Measurements from ENCODE around the gene DCAF5.
"Not testable (repeated sequence)": the region's sequence is repeated elsewhere in the genome, so short reads cannot be mapped to it uniquely, and the experiment has no call there.

DCAF5 gene

GRCh38 chr14:69152902-69153151 lies at the start of gene DCAF5:
TSS of gene DCAF5 (minus strand) at chr14:69153119. CDS start at chr14:69152978, 141 bp downstream.
- in situ Hi-C loops (cut with MboI; ENCODE audit: low pct_unique_long_range_greater_than_20kb, low sequenced_read_pairs, unreplicated experiment) = no loop called here
- TF ChIP-seq, protein P1, sequence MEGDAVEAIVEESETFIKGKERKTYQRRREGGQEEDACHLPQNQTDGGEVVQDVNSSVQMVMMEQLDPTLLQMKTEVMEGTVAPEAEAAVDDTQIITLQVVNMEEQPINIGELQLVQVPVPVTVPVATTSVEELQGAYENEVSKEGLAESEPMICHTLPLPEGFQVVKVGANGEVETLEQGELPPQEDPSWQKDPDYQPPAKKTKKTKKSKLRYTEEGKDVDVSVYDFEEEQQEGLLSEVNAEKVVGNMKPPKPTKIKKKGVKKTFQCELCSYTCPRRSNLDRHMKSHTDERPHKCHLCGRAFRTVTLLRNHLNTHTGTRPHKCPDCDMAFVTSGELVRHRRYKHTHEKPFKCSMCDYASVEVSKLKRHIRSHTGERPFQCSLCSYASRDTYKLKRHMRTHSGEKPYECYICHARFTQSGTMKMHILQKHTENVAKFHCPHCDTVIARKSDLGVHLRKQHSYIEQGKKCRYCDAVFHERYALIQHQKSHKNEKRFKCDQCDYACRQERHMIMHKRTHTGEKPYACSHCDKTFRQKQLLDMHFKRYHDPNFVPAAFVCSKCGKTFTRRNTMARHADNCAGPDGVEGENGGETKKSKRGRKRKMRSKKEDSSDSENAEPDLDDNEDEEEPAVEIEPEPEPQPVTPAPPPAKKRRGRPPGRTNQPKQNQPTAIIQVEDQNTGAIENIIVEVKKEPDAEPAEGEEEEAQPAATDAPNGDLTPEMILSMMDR (IDR thresholded peaks at IDR 0.05; ENCODE audit: extremely low read depth, insufficient read depth, missing control alignments) = no peak
- no peak for DNase-seq (ENCODE audit: low spot score)

DNA sequence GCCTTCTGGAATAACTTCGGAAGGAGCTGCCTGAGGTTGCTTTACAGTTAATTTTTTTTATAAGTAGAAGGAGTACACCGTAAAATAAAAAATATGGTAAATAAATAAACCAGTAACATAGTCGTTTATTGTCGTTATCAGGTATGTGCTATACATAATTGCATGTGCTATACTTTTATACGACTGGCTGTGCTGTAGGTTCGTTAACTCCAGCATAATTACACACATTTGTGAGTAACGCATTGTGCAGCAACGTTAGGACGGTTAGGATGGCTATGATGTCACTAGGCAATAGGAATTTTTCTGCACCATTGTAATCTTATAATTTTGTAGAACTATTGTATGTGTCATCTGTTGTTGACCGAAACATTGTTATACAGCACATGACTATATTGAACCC lies 46.9 kb upstream of the DCAF5 start:
- no peak for DNase-seq (ENCODE audit: low spot score)
- TF ChIP-seq, protein P1 (IDR thresholded peaks at IDR 0.05; ENCODE audit: extremely low read depth, insufficient read depth, missing control alignments) = no peak
- in situ Hi-C loops (cut with MboI; ENCODE audit: low pct_unique_long_range_greater_than_20kb, low sequenced_read_pairs, unreplicated experiment) = no loop called here

GRCh38 chr14:69193721-69194120 lies 40.8 kb upstream of the DCAF5 start:
- in situ Hi-C loops (cut with MboI; ENCODE audit: low pct_unique_long_range_greater_than_20kb, low sequenced_read_pairs, unreplicated experiment) = no loop called here
- DNase-seq (ENCODE audit: low spot score) = no peak
- TF ChIP-seq, protein P1 (IDR thresholded peaks at IDR 0.05; ENCODE audit: extremely low read depth, insufficient read depth, missing control alignments) = no peak

- peak; percentile 89 for DNase-seq (ENCODE audit: low spot score)
- in situ Hi-C loops (cut with MboI; ENCODE audit: low pct_unique_long_range_greater_than_20kb, low sequenced_read_pairs, unreplicated experiment) = no loop called here
These were observed 38.6 kb upstream of the DCAF5 start, which contains the start of gene EXD2 for GRCh38 chr14:69191340-69192111. TSS of gene EXD2 (plus strand) at chr14:69191498. CDS start at chr14:69209471, 17,973 bp downstream.

GRCh38 chr14:69190191-69190590 lies 37.3 kb upstream of the DCAF5 start:
- TF ChIP-seq, protein P1 (IDR thresholded peaks at IDR 0.05; ENCODE audit: extremely low read depth, insufficient read depth, missing control alignments) = no peak
- in situ Hi-C loops (cut with MboI; ENCODE audit: low pct_unique_long_range_greater_than_20kb, low sequenced_read_pairs, unreplicated experiment) = no loop called here
- DNase-seq (ENCODE audit: low spot score) = no peak

More at GRCh38 chr14:69191340-69192111, 38.6 kb upstream of the DCAF5 start, which contains the start of gene EXD2:
- TF ChIP-seq, protein P1 (IDR thresholded peaks at IDR 0.05; ENCODE audit: extremely low read depth, insufficient read depth, missing control alignments) = no peak

DNA sequence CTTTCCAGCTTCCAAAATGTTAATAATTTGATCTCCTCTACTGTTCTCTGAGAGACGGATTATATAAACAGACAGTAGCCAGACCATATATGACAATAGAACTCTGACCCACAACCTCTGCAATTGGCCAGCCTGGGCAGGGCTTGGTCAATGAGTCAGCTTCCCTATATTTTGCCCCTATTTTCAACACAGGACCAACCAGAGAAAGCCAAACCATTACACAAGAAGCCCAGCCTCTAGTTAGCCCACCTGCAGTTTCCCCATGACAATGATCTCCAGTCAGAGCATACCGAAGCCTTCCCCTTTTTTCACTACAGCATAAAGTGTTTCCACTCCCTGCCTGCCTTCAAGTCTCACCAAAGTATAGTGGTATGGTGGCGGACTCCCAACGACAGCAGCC lies 30.8 kb upstream of the DCAF5 start:
- TF ChIP-seq, protein P1 (IDR thresholded peaks at IDR 0.05; ENCODE audit: extremely low read depth, insufficient read depth, missing control alignments) = no peak
- in situ Hi-C loops (cut with MboI; ENCODE audit: low pct_unique_long_range_greater_than_20kb, low sequenced_read_pairs, unreplicated experiment) = no loop called here
- DNase-seq (ENCODE audit: low spot score) = no peak

- DNase-seq (ENCODE audit: low spot score); in situ Hi-C loops (cut with MboI; ENCODE audit: low pct_unique_long_range_greater_than_20kb, low sequenced_read_pairs, unreplicated experiment): not testable (repeated sequence)
These were observed 29.7 kb upstream of the DCAF5 start for GRCh38 chr14:69182580-69182979.
